WTC11 (cell line): ENCODE results near the gene HPCAL1.

Source experiments
- CTCF ChIP-seq: fragments of 200-600 bp; IDR thresholded peaks from 2 replicates; pipeline ENCODE4 v1.8.0; 2022; ENCODE audit warnings: antibody characterized with exemption
- E2F1 ChIP-seq: sonication (generic); formaldehyde crosslinking; IDR thresholded peaks from 2 replicates; pipeline ENCODE4 v1.8.0; 2022; ENCODE audit warnings: mild to moderate bottlenecking, missing genetic modification reagents
- FOXJ3 ChIP-seq: sonication (generic); formaldehyde crosslinking; IDR thresholded peaks from 2 replicates; pipeline ENCODE4 v1.9.0; 2021; ENCODE audit warnings: missing genetic modification reagents, mild to moderate bottlenecking, borderline replicate concordance
- HMGXB4 ChIP-seq: sonication (generic); formaldehyde crosslinking; IDR thresholded peaks from 2 replicates; pipeline ENCODE4 v1.8.1; 2023; ENCODE audit warnings: mild to moderate bottlenecking, moderate library complexity, missing genetic modification reagents
- JUN ChIP-seq: sonication (generic); formaldehyde crosslinking; IDR thresholded peaks from 2 replicates; pipeline ENCODE4 v1.8.0; 2023; ENCODE audit warnings: mild to moderate bottlenecking, missing genetic modification reagents
- MAX ChIP-seq: sonication (generic); formaldehyde crosslinking; IDR thresholded peaks from 2 replicates; pipeline ENCODE4 v1.8.0; 2022; ENCODE audit warnings: mild to moderate bottlenecking, missing genetic modification reagents
- TF ChIP-seq, protein P1 (sequence below): sonication (generic); formaldehyde crosslinking; IDR thresholded peaks from 2 replicates; pipeline ENCODE4 v1.8.0; 2023; ENCODE audit warnings: mild to moderate bottlenecking, missing genetic modification reagents

- no peak for TF ChIP-seq JUN
- no peak for TF ChIP-seq CTCF
- TF ChIP-seq MAX (CRISPR knock-in tag), result no peak
- TF ChIP-seq E2F1 (CRISPR knock-in tag), result no peak
- TF ChIP-seq HMGXB4, result no peak
- TF ChIP-seq FOXJ3, result no peak
- TF ChIP-seq, protein P1, sequence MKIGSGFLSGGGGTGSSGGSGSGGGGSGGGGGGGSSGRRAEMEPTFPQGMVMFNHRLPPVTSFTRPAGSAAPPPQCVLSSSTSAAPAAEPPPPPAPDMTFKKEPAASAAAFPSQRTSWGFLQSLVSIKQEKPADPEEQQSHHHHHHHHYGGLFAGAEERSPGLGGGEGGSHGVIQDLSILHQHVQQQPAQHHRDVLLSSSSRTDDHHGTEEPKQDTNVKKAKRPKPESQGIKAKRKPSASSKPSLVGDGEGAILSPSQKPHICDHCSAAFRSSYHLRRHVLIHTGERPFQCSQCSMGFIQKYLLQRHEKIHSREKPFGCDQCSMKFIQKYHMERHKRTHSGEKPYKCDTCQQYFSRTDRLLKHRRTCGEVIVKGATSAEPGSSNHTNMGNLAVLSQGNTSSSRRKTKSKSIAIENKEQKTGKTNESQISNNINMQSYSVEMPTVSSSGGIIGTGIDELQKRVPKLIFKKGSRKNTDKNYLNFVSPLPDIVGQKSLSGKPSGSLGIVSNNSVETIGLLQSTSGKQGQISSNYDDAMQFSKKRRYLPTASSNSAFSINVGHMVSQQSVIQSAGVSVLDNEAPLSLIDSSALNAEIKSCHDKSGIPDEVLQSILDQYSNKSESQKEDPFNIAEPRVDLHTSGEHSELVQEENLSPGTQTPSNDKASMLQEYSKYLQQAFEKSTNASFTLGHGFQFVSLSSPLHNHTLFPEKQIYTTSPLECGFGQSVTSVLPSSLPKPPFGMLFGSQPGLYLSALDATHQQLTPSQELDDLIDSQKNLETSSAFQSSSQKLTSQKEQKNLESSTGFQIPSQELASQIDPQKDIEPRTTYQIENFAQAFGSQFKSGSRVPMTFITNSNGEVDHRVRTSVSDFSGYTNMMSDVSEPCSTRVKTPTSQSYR (CRISPR knock-in tag), result no peak
These were observed 151.2 kb downstream of the HPCAL1 start for GRCh38 chr2:10453905-10454298.
